ENCODE measurements around the gene LCTL.

DNA sequence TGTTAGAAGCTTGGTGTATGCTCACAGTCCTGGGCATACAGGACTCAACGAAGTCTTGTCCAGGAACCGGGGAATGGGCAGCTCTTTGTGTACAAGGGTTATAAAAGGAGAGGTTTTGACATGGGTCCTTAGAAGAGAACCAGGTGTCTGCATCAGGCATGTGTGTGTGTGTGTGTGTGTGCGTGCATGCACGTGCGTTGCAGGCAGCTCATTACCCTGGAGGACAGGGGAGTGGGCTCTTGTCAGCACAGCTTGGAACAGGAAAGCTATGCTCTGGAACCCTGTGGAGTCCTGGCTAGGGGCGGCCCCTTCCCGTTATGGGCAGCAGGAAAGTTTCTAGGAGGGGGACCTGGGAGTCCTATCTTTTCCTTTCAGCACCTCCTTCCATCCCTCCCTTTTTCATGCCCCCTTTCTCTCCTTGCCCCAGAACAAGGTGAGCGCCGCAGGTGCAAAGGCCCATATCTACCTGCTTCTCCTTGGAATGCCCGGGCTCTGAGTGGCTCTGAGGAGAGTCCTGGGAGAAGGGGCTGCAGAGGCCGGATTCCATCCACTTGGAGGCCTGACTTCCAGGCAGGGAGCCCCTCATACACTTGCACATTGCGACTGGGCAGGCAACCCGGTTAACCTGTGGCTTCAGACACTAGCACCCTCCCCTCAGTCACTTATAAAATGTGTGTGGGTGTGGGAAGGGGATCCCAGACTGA, 33.9 kb upstream of the LCTL start:
- TF ChIP-seq, protein P1, sequence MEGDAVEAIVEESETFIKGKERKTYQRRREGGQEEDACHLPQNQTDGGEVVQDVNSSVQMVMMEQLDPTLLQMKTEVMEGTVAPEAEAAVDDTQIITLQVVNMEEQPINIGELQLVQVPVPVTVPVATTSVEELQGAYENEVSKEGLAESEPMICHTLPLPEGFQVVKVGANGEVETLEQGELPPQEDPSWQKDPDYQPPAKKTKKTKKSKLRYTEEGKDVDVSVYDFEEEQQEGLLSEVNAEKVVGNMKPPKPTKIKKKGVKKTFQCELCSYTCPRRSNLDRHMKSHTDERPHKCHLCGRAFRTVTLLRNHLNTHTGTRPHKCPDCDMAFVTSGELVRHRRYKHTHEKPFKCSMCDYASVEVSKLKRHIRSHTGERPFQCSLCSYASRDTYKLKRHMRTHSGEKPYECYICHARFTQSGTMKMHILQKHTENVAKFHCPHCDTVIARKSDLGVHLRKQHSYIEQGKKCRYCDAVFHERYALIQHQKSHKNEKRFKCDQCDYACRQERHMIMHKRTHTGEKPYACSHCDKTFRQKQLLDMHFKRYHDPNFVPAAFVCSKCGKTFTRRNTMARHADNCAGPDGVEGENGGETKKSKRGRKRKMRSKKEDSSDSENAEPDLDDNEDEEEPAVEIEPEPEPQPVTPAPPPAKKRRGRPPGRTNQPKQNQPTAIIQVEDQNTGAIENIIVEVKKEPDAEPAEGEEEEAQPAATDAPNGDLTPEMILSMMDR (conservative IDR thresholded peaks at IDR 0.05 in 1 of 2, IDR thresholded peaks at IDR 0.05 in 1 of 2; ENCODE audit: extremely low read depth in 1 of 2, insufficient read depth in 1 of 2, low read depth in 1 of 2, low read length in 2 of 2), result no peak
- no peak for TF ChIP-seq EZH2 (IDR thresholded peaks at IDR 0.05; ENCODE audit: borderline replicate concordance, low read length)

All from mammary epithelial cell (primary cell).